ENCODE measurements around the gene ANKRD24. TPM values are rescaled to one million over a fixed set of nuclear protein-coding genes. Genes with fewer than 3 reads are reported as not detected.

The ANKRD24 gene
- polyA plus RNA-seq, 1 donor from 2014 or later = 2.8 TPM

DNA sequence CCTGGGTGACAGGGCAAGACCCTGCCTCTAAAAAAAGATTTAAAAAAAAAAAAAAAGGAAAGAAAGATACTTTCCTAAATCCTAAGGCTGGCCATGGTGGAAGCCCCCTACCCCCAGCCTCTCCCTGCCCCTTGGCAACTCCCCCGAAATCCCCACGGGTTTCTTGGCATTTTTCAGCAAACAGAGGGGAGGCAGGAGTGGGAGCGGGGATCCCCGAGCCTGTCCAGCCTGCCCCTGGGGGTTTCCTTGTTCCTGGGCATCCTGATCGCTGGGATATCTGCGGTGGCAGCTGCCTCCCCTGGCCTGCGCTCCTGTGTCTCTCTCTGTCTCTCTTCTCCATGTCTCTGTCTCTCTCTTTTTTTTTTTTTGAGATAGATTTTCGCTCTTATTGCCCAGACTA lies 43.4 kb downstream of the ANKRD24 start:
- no peak overlapping the region for H3K9ac ChIP-seq (ENCODE audit: low read length)
- no peak overlapping the region for H2AFZ ChIP-seq (ENCODE audit: low read depth, low read length)
- no peak overlapping the region for H3K4me2 ChIP-seq (ENCODE audit: low read length)

DNA sequence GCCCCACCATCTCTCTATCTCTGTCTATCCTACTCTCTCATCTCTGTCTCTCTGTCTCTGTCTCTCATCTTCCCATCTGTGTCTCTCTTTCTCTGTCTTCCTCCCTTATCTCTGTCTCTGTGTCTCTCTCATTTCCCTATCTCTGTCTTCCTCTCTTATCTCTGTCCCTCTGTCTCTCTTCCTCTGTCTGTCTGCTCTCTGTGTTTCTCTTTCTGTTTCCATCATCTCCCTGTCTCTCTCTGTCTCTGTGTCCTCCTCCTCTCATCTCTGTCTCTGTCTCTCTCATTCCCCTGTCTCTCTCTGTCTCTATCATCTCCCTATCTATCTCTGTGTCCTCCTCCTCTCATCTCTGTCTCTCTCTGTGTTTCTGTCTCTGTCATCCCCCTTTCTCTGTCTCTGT lies 45.3 kb downstream of the ANKRD24 start:
- TF ChIP-seq RAD21 (conservative IDR thresholded peaks at IDR 0.05) (no peak), POLR2AphosphoS5 (IDR thresholded peaks at IDR 0.05) (no peak), EZH2 (IDR thresholded peaks at IDR 0.05; ENCODE audit: borderline replicate concordance, insufficient read depth, low read length, poor library complexity, severe bottlenecking) (no peak), TAF1 (IDR thresholded peaks at IDR 0.05; ENCODE audit: low read depth) (no peak), EP300 (conservative IDR thresholded peaks at IDR 0.05; ENCODE audit: poor library complexity, severe bottlenecking) (no peak), MXI1 (conservative IDR thresholded peaks at IDR 0.05; ENCODE audit: poor library complexity, severe bottlenecking) (no peak), SMC3 (conservative IDR thresholded peaks at IDR 0.05; ENCODE audit: poor library complexity) (no peak)
- TF ChIP-seq, protein P1, sequence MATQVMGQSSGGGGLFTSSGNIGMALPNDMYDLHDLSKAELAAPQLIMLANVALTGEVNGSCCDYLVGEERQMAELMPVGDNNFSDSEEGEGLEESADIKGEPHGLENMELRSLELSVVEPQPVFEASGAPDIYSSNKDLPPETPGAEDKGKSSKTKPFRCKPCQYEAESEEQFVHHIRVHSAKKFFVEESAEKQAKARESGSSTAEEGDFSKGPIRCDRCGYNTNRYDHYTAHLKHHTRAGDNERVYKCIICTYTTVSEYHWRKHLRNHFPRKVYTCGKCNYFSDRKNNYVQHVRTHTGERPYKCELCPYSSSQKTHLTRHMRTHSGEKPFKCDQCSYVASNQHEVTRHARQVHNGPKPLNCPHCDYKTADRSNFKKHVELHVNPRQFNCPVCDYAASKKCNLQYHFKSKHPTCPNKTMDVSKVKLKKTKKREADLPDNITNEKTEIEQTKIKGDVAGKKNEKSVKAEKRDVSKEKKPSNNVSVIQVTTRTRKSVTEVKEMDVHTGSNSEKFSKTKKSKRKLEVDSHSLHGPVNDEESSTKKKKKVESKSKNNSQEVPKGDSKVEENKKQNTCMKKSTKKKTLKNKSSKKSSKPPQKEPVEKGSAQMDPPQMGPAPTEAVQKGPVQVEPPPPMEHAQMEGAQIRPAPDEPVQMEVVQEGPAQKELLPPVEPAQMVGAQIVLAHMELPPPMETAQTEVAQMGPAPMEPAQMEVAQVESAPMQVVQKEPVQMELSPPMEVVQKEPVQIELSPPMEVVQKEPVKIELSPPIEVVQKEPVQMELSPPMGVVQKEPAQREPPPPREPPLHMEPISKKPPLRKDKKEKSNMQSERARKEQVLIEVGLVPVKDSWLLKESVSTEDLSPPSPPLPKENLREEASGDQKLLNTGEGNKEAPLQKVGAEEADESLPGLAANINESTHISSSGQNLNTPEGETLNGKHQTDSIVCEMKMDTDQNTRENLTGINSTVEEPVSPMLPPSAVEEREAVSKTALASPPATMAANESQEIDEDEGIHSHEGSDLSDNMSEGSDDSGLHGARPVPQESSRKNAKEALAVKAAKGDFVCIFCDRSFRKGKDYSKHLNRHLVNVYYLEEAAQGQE (IDR thresholded peaks at IDR 0.05; ENCODE audit: borderline replicate concordance) = no peak
- TF ChIP-seq, protein P2, sequence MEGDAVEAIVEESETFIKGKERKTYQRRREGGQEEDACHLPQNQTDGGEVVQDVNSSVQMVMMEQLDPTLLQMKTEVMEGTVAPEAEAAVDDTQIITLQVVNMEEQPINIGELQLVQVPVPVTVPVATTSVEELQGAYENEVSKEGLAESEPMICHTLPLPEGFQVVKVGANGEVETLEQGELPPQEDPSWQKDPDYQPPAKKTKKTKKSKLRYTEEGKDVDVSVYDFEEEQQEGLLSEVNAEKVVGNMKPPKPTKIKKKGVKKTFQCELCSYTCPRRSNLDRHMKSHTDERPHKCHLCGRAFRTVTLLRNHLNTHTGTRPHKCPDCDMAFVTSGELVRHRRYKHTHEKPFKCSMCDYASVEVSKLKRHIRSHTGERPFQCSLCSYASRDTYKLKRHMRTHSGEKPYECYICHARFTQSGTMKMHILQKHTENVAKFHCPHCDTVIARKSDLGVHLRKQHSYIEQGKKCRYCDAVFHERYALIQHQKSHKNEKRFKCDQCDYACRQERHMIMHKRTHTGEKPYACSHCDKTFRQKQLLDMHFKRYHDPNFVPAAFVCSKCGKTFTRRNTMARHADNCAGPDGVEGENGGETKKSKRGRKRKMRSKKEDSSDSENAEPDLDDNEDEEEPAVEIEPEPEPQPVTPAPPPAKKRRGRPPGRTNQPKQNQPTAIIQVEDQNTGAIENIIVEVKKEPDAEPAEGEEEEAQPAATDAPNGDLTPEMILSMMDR (IDR thresholded peaks at IDR 0.05; ENCODE audit: poor library complexity, severe bottlenecking) = no peak

More for the DNA sequence above, 43.4 kb downstream of the ANKRD24 start:
- Histone ChIP-seq H3K9me3 (ENCODE audit: low read length) (no peaks in the 10 kb centered on the region), H3K27me3 (ENCODE audit: insufficient read depth, low read depth, low read length) (no peaks in the 10 kb centered on the region), H3K79me2 (replicated peaks; ENCODE audit: insufficient read depth, low read length) (no peaks in the 10 kb centered on the region), H3K36me3 (ENCODE audit: insufficient read depth, low read length) (no peaks in the 10 kb centered on the region), H4K20me1 (ENCODE audit: insufficient read depth) (no peaks in the 10 kb centered on the region), H3K27ac (ENCODE audit: low read length) (no peak overlapping the region), H3F3A (ENCODE audit: insufficient read depth, low read length, poor library complexity, severe bottlenecking) (no peaks in the 10 kb centered on the region), H3K4me3 (ENCODE audit: low read length) (no peak overlapping the region), H3K9me2 (ENCODE audit: insufficient read depth, low read length) (no peaks in the 10 kb centered on the region)
- TF ChIP-seq POLR2AphosphoS5 (IDR thresholded peaks at IDR 0.05) = no peak
- no peak for TF ChIP-seq MXI1 (conservative IDR thresholded peaks at IDR 0.05; ENCODE audit: poor library complexity, severe bottlenecking)
- TF ChIP-seq, protein P2 (IDR thresholded peaks at IDR 0.05; ENCODE audit: poor library complexity, severe bottlenecking) = no peak
- no peak for TF ChIP-seq EZH2 (IDR thresholded peaks at IDR 0.05; ENCODE audit: borderline replicate concordance, insufficient read depth, low read length, poor library complexity, severe bottlenecking)
- no peak for TF ChIP-seq TAF1 (IDR thresholded peaks at IDR 0.05; ENCODE audit: low read depth)

More for the DNA sequence above, 45.3 kb downstream of the ANKRD24 start:
- no peaks in the 10 kb centered on the region for H3K9me3 ChIP-seq (ENCODE audit: low read length)
- H4K20me1 ChIP-seq (ENCODE audit: insufficient read depth) = no peaks in the 10 kb centered on the region
- no peaks in the 10 kb centered on the region for H3F3A ChIP-seq (ENCODE audit: insufficient read depth, low read length, poor library complexity, severe bottlenecking)
- H3K4me2 ChIP-seq (ENCODE audit: low read length) = no peak overlapping the region
- H3K9ac ChIP-seq (ENCODE audit: low read length) = no peak overlapping the region
- H3K36me3 ChIP-seq (ENCODE audit: insufficient read depth, low read length) = no peaks in the 10 kb centered on the region
- no peak overlapping the region for H3K4me3 ChIP-seq (ENCODE audit: low read length)
- no peaks in the 10 kb centered on the region for H3K79me2 ChIP-seq (replicated peaks; ENCODE audit: insufficient read depth, low read length)
- H3K27ac ChIP-seq (ENCODE audit: low read length) = no peak overlapping the region
- H3K9me2 ChIP-seq (ENCODE audit: insufficient read depth, low read length) = no peaks in the 10 kb centered on the region
- H3K27me3 ChIP-seq (ENCODE audit: insufficient read depth, low read depth, low read length) = no peaks in the 10 kb centered on the region
- H2AFZ ChIP-seq (ENCODE audit: low read depth, low read length) = no peak overlapping the region
